ENCODE results near the gene PRKG1.

- TF ChIP-seq CTCF (conservative IDR thresholded peaks at IDR 0.05 in 1 of 2, IDR thresholded peaks at IDR 0.05 in 1 of 2; ENCODE audit: extremely low read depth in 1 of 2, insufficient read depth in 1 of 2, low read depth in 1 of 2, low read length in 2 of 2) (no peak), EZH2 (IDR thresholded peaks at IDR 0.05; ENCODE audit: borderline replicate concordance, low read length) (no peak)
These were observed 814.0 kb downstream of the PRKG1 start for GRCh38 chr10:51888263-51888662.
